IPS-11a (cell line): Measurements from ENCODE around the gene IRF8.
"Not testable (repeated sequence)": the region's sequence is repeated elsewhere in the genome, so short reads cannot be mapped to it uniquely, and the experiment has no call there.

Source experiments
- H3K4me3 ChIP-seq: one replicate; pipeline ENCODE4 v1.5.1; 2013; ENCODE audit warnings: low read depth, low read length, control low read depth

The IRF8 gene

DNA sequence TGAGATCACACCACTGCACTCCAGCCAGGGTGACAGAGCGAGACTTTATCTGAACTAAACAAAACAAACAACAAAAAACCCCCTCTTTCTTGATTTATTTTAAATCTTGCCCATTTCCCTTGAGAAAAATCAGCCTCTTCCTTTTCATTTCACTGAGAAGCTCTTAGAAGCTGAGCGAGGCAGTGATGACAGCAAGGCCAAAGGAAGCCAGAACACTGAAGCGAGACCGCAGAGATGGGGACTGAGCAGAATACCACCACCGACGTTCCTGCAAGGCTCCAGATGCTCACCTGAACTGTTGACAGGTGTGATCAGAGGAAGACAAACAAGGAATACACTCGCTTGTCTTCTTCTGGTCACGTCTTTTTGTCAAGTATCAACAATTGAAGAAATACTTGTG is 30.5 kb upstream of the IRF8 start:
- no peak overlapping the region for H3K4me3 ChIP-seq

DNA sequence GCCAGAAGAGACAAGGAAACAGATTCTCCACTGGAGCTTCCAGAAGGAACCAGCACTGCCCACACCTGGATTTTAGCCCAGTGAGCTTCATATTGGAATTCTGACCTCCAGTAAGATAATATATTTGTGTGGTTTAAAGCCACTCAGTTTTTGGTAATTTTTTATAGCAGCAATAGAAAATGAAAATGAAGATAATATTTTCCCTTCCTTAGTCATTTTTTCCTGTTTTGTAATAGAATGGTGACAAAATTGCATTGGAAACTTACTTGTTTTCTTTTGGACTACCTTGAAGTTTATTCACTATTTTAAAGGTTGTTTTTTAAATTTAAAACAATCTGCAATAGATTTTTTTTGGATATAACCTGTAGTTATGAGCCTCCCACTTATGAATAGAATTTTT is 29.8 kb upstream of the IRF8 start:
- H3K4me3 ChIP-seq = no peak overlapping the region

DNA sequence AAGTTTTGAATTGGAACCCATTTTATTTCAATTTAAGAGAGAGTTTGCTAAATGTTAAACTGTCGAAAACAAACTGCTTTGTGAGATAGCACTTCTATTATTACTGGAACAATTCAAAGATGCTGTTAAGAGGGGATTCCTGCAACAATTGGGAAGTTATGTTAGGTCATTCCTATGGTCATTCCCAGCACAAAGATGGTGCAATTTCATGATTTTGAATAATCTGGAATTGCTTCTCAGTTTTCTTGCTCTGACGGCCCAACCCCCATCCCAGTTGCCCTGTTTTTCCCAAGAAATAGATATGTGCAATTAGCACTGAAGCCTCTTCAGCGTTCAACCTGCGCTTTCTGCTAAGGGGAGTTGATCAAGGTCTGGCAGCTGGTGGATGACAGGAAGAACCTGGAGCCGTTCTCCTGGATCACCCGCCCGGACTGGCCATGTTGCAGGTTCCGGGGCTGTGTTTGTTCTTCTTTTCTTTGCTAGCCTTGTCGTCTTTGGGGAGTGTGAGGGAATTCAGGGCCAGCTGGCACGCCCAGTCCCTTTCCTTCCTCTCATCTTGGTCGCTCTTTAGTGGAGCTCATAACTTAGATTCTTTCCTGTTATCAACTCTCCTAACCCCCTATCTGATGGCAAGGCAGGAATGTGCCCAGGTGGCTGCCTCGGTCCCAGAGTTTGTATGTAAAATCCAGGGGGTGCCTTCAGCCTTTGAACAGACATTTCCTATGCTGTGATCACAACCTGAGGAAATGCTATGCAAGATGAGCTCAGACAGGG is 29.0 kb upstream of the IRF8 start:
- H3K4me3 ChIP-seq = no peak overlapping the region

DNA sequence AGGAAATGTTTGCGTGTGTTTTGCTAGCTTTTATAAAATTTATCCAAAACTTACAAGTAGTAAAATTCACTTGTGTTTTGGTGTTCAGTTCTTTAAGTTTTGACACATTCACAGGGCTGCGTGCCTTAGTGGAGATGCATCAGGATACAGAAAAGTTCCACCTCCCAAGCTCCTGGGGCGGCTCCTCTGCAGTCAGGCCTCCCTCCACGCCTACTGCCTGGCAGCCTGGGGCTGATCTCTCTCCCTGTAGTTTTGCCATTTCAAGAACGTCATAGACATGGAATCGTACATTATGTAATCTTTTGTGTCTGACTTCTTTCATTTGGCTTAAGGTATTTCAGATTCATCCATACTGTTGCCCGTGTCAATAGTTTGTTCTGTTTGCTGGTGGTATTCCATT is 27.2 kb upstream of the IRF8 start:
- H3K4me3 ChIP-seq = no peak overlapping the region

DNA sequence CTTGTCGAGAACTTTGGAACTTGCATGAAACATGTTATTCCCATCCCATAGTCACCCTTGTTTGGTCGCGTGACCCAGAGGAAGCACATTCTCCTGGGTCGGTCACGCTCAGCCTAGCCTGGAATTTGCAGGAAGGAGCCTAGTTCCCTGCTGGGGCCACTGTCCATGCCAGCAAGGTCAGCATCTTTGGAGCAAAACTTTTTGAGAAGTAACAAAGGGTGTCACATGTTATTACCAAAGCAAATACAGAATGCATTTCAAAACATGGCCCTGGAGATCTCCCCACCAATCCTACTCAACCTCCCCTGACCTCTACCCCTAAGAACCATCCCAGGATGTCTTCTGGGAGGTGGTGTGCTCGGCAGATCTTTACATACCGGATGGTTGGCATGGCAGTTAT is 26.2 kb upstream of the IRF8 start:
- H3K4me3 ChIP-seq = no peak overlapping the region

DNA sequence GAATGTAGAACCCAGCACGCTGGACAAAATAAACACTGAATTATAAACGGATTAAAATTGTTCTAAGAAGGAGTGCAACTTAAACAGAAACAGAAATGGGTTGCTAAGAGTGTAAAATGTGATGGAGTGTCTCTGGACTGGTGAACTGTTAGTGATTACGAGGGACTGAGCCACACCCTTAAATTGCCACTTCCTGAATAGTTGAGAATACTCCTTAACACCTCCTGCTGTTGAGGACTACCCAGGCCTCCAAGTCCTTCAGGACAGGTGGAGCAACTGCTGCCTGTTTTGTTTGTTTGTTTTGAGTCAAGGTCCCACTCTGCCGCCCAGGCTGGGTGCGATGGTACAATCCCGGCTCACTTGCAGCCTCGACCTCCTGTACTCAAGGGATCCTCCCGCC is 25.8 kb upstream of the IRF8 start:
- no peak overlapping the region for H3K4me3 ChIP-seq

DNA sequence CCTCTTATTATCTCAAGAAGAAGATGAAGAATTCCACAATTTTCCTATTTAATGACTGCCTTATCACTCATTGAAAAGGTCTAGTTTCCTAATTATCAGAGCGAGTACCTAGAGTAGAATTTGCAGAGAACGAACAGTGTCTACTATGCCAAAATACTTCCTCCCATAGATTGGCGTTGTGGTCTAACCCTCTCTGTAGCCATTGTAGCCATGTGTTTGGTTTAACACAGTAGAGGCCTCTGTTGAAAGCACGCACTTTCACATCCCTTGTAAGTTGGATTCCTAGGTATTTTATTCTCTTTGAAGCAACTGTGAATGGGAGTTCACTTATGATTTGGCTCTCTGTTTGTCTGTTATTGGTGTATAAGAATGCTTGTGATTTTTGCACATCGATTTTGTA is 24.9 kb upstream of the IRF8 start:
- H3K4me3 ChIP-seq = not testable (repeated sequence)

DNA sequence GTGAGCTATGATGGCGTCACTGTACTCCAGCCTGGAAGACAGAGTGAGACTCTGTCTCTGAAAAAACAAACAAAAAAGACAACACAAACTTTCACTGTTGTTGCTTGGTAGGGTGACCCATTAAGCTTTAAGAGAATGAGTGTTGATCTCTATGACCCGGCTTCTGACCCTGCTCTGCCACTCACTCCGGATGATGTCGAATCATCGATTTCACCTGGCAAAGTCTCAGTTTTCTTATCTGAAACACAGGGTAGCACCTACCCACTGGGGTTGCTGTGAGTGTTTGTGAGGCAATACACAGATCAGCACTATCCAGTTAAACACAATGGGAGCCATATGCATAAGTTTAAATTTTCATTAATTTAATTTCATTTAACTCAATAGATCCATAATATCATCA is 20.6 kb upstream of the IRF8 start:
- no peak overlapping the region for H3K4me3 ChIP-seq

DNA sequence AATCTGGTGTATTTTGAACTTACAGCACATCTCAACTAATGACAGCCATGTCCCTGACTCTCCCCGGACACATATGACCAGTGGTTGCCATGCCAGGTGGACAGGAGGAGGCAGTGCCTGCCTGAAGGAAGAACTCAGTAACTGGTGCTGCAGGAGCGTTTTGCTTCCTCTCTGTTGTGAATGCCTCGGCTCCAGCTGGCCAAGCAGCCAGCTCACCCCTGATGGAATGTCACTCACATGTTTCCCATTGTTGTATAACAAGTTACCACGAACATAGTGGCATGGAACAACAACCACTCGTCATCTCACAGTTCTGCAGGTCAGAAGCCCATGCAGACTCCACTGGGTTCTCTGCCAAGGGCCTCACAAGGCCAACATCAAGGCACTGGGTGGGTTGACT is 20.1 kb upstream of the IRF8 start:
- H3K4me3 ChIP-seq = no peak overlapping the region

DNA sequence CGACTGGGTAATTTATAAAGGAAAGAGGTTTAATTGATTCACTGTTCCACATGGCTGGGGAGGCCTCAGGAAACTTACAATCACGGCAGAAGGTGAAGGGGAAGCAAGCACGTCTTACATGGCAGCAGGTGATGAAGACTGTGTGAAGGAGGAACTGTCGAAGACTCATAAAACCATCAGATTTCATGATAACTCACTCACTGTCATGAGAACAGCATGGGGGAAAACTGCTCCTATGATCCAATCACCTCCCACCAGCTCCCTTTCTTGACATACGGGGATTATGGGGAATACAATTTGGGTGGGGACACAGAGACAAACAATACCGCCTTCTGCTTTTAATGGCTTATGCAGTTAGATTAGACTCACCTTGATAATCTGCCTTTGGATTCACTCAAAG is 19.4 kb upstream of the IRF8 start:
- no peak overlapping the region for H3K4me3 ChIP-seq

DNA sequence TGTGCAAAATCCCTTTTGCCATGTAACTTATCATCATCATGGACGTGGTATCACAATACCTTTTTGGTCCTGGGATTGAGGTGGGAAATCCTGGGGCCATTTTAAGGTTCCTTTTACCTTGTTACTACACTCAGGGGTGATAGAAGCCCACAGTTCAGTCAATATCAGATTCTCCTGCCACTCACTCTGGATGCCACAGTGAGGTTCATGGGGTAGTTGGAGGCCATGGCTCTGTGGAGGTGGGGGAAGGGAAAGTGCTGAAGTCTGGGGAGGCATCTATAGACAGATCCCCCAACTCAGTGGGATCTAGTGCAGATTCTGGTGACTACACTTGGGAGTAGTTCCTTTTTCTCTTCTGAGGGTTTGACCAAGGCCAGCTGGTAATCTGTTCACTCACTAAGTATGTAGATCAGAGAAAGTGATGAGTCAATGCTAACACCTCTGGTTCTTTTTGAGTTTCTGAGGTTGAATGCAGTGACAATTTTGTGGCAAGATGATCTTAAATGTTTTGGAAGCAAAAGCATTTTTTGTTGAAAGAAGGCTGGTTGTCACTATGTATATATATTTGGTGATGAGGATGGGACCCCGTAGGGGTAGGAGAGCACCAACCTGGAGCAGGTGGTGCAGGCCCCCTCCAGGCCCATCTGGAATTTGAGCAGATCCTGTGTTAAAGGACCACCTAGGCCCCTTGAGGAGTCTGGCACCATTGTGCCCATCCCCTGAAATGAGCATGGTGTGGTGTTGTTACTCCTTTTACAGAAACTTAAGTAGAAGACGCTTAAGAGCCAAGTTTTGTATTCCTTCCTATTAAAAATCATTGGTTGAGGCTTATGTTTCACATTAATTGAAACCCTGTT is 18.8 kb upstream of the IRF8 start:
- no peak overlapping the region for H3K4me3 ChIP-seq

DNA sequence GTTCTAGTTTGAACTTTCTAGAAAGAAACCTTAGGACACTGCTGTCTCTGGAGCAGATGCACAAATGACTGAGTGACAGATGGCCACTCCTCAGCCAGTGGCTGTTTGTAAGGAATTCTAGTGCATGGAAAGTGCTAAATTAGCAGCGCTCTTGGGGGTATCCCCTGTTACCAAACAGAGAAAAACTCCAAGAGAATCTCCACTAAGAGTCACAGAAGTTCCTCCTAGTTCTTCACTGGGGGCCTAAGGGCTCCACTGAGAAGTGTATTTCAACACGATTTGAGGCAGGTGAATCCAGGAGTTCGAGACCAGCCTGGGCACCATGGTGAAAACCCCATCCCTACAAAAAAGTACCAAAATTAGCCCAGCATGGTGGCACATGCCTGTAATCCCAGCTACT is 18.1 kb upstream of the IRF8 start:
- H3K4me3 ChIP-seq = no peak overlapping the region

DNA sequence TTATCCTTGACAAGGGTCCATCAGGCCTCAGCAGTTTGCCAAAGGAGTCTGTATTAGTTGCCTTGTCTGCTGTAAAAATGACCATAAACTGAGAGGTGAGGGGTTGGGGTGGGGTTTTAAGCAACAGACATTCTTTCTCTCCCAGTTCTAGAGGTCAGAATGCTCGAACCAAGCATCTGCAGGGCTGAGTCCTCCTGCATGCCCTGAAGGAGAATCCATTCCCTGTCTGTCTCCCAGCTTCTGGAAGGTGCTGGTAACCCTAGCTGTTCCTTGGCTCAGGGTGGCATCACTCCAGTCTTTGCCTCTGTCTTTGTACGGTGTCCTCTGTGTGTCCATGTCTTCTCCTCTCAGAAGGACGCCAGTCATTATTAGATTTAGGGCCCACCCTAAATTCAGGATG is 17.5 kb upstream of the IRF8 start:
- H3K4me3 ChIP-seq = no peak overlapping the region

DNA sequence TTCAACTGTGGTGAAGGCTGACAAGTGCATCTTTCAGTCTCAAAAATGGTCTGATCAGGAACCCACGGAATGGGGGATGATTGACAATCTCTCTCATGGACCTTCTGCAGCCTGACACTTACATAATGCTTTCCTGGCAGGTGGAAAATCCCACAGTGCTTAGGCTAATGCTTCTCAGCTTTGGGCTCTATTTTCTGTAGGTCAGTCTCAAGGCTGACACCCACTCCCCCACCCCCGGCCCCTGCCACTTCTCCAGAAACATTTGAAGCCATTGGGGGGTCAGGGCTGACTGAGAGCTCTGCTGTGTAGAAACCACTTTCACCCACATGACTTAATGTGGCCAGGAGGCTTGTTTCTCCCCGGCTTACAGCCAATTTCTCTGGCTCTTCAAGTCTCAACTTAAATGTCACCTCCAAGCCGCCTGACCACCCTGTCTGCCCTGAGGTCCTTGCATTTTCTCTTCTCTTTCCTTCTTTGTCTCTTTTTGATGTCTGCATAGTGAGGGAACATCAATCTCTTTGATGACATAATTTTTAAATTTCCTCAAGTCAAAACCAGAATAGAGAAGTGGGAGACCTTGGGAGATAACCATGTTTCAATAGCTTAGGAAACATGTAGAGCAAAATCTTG is 16.7 kb upstream of the IRF8 start:
- H3K4me3 ChIP-seq = no peak overlapping the region

DNA sequence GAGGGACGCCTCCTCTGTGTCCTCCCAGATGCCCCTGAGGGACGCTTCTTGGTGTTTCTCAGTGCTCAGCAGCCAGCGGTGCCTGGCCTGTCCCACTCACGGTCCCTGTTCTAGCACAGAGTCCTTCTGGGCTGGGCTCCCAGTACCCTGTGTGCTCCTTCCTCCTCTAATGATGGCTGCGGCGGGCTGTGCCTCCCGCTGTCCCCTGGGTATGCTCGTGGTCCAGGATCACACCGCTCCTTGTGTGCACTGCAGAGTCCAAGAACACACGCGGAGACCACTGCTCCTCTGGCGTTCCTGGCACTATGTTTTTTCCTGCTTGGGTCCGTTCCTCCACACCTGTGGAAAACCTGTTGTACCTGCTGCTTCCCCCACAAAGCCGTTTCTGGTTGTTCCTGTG is 15.1 kb upstream of the IRF8 start:
- H3K4me3 ChIP-seq = no peak overlapping the region

DNA sequence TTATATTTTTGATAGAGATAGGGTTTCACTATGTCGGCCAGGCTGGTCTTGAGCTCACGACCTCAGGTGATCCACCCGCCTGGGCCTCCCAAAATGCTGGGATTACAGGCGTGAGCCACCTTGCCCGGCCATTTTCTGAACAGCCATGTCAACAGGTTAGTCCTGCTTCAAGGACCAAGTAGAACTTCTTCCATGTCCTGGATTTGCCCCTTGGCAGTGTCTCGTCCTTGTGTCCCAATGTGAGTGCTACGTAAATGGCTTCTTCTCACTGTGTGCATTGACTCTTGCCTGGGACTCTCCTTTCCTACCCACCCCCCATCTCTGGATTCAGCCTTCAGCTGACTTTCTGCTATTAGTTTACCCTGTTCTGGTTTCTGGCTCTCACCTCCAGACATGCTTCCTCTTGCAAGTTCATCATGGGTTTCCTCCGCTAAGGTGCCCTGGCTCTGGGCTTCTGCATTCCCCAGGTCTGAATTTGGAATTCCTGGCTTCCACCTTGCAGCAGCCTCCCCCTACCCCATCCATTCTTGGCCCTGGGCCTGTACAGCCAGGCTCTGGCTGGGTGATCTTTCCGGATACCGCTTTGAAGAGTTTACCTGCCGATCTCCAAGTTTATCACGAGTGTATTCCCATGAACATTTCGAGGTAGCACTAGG is 14.0 kb upstream of the IRF8 start:
- no peak overlapping the region for H3K4me3 ChIP-seq

DNA sequence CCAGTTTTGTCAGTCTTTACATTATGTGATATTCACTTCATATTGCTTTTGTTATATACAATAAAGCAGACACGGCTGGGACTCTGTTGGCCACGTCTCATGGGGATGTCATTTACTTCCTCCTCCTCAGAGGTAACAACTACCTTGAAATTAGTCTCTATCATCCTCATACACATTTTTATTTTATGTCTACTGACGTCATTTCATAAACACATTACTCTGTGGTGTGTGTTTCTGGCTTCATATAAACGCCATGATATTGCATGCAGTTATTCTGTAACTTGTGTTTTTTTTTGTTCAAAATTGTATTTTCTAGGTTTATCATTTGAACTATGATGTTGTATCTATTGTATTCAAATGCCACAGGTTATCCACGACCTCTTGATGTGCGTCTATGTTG is 13.4 kb upstream of the IRF8 start:
- H3K4me3 ChIP-seq = no peak overlapping the region

DNA sequence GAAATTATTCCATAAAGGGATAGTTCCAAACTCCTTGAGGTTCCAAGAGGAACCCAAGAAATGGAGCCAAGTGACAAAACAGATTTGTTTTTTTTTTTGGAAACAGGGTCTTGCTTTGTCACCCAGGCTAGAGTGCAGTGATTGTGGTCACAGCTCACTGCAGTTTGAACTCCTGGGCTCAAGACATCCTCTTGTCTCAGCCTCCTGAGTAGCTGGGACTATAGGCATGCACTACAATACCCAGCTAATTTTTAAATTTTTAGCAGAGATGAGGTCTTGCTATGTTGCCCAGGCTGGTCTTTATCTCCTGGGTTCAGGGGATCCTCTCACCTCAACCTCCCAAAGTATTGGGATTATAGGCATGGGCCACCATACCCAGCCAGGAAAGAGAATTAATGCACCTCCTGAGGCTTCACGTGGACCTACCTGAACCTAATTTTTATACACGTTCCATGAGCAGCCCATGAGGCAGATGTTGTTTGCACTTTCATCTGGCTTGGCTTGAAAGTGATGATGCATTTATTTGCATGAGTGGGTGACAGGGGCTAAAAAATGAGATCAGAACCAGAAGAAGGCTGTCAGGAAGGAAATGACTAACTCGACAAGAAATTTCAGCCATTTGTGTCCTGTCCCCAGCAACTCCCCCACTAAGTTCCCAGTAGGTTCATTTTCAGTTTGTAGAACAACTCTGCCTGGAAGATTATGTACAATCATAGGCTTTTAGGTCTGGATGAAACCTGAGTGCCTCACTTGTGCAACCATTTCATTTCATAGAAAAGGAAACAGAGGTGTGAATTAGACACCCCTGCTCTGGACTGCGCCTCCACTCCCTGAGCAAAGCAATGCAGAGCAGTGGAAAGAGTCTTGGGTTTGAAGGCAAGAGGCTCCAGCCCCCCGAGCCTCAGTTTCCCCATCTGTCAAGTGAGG is 10.3 kb upstream of the IRF8 start:
- H3K4me3 ChIP-seq = no peak overlapping the region

DNA sequence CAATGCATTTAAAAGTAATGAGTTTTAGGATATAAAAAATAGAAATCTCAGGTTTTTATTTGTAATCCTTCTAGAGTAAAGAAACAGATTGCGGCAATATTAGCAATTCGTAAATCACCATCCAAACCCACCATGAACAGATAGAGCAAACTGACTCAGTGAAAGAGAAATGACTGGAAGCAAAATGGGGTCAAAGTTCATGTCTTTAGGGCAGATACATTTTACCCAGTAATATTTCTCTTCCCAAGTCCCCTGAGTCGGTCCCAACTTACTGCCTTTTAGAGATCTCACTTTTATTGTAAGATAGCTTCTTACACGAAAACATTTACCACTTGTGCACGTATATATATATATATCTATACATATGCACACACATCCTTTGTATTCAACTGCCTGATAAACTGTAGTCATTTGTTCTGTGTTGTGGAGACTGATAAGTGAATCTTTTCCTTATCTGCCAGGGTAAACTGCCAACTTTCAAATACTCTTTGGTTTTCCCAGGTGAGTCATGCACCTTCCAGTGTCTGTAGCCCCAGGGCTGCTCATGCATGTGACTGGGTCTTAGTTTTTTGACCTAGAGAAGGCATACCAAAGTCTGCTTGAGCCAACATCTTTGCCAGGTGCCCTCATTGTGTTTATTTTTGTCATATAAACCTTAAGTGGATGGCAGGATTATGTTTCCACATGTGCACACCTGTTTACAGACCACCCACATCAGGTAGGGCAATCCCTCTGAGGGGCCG is 7.8 kb upstream of the IRF8 start:
- no peak overlapping the region for H3K4me3 ChIP-seq

DNA sequence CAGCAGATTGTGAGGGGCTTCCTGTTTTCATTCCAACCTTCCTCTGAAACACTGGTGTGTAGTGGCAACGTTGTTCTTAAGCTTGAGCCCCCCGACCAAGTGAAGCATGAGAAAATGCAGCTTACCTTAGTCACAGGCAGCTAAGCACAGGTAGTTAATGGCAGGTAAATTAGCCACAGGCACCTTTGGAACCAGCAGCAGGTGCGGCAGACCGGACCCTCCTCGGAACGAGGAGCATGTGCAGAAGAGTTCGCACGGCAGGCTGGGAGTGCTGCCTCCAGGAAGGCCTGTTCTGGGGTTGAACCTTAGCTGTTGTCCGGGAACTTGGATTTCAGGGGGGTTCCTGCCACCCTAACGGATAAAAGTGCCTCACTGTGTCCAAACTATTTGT is 7.2 kb upstream of the IRF8 start:
- no peak overlapping the region for H3K4me3 ChIP-seq
